H1 (cell line): ENCODE data around the gene RPL36A. TPM values are rescaled to one million over a fixed set of nuclear protein-coding genes. Genes with fewer than 3 reads are reported as not detected.

Experiments
- CTCF ChIA-PET: fragments of 300-600 bp; sonication (Branson Sonifier 250); formaldehyde crosslinking; loops from one replicate; lab custom pipeline; 2021; ENCODE audit not compliant: partially characterized antibody; lab: Charles Lee
- POLR2A ChIA-PET: fragments of 300-600 bp; sonication (Branson Sonifier 250); formaldehyde crosslinking; loops from one replicate; lab custom pipeline; 2021; ENCODE audit warnings: inconsistent platforms; ENCODE audit not compliant: partially characterized antibody; lab: Charles Lee
- DNase-seq, 2 experiments: peaks; one replicate each; pipeline versions ENCODE4 v3.0.0 to v3.0.0-alpha.2; 2010 to 2022; ENCODE audit warnings: low spot score in 2 of 2, low read depth in 1 of 2, mixed read lengths in 1 of 2
- FAIRE-seq: peaks from 2 replicates; lab custom pipeline; 2011; peaks lifted over from hg19 to GRCh38; lab: Jason Lieb, UNC
- H2AFZ ChIP-seq: 2 replicates; pipeline ENCODE4 v1.8.1; 2012; ENCODE audit warnings: low read length, inconsistent platforms
- H2AK5ac ChIP-seq: 2 replicates; pipeline ENCODE4 v1.6.1; 2013; ENCODE audit warnings: low read depth, low read length
- H2BK120ac ChIP-seq: replicated peaks from 2 replicates; pipeline ENCODE3; 2013; ENCODE audit warnings: low read depth, low read length, inconsistent platforms
- H2BK12ac ChIP-seq: 2 replicates; pipeline ENCODE4 v1.6.1; 2013; ENCODE audit warnings: low read depth, low read length
- H2BK15ac ChIP-seq: 2 replicates; pipeline ENCODE4 v1.6.1; 2013; ENCODE audit warnings: low read length
- H2BK20ac ChIP-seq: 2 replicates; pipeline ENCODE4 v1.6.1; 2013; ENCODE audit warnings: low read length
- H2BK5ac ChIP-seq: 2 replicates; pipeline ENCODE4 v1.6.1; 2013; ENCODE audit warnings: low read depth, low read length
- H3K14ac ChIP-seq: 2 replicates; pipeline ENCODE4 v1.6.1; 2013; ENCODE audit warnings: inconsistent platforms; ENCODE audit not compliant: insufficient read length
- H3K18ac ChIP-seq: 2 replicates; pipeline ENCODE4 v1.6.1; 2013; ENCODE audit warnings: low read length; ENCODE audit errors: extremely low read depth
- H3K23ac ChIP-seq: 2 replicates; pipeline ENCODE4 v1.6.1; 2013; ENCODE audit warnings: inconsistent platforms; ENCODE audit not compliant: insufficient read length
- H3K23me2 ChIP-seq: 2 replicates; pipeline ENCODE4 v1.6.1; 2013; ENCODE audit warnings: low read depth, low read length
- H3K27ac ChIP-seq: 2 replicates; pipeline ENCODE4 v1.6.1; 2011; ENCODE audit warnings: low read depth, low read length, inconsistent platforms
- H3K27me3 ChIP-seq, 4 experiments: replicated peaks in 1 of 4; 1 replicate in 1 of 4; 2 replicates in 3 of 4; pipeline versions ENCODE4 v1.6.1 to v1.8.1; 2011 to 2013; ENCODE audit warnings: low read length in 3 of 4, mild to moderate bottlenecking in 3 of 4, inconsistent platforms in 2 of 4, mixed read lengths in 2 of 4, moderate library complexity in 1 of 4; ENCODE audit not compliant: control insufficient read depth in 3 of 4, insufficient read depth in 3 of 4; ENCODE audit errors: extremely low read depth in 1 of 4
- H3K36me3 ChIP-seq, 4 experiments: 2 replicates each; pipeline versions ENCODE4 v1.6.1 to v1.8.1; 2011 to 2013; ENCODE audit warnings: mild to moderate bottlenecking in 4 of 4, low read length in 3 of 4, moderate library complexity in 2 of 4, control low read depth in 1 of 4, inconsistent platforms in 1 of 4; ENCODE audit not compliant: insufficient read depth in 4 of 4, control insufficient read depth in 2 of 4
- H3K4ac ChIP-seq: replicated peaks from 2 replicates; pipeline ENCODE3; 2013; ENCODE audit warnings: low read length, low read depth, mixed read lengths, inconsistent platforms; ENCODE audit not compliant: insufficient read length
- H3K4me1 ChIP-seq, 4 experiments: replicated peaks in 1 of 4; 1 replicate in 1 of 4; 2 replicates in 3 of 4; pipeline versions ENCODE4 v1.6.1 to v1.8.1; 2011 to 2013; ENCODE audit warnings: low read length in 3 of 4, inconsistent platforms in 2 of 4, mixed read lengths in 1 of 4; ENCODE audit not compliant: insufficient read depth in 4 of 4, control insufficient read depth in 3 of 4
- H3K4me2 ChIP-seq, 2 experiments: 2 replicates each; pipeline versions ENCODE4 v1.6.1 to v1.8.1; 2011 to 2013; ENCODE audit warnings: low read depth in 2 of 2, low read length in 2 of 2, control low read depth in 1 of 2, inconsistent platforms in 1 of 2, mild to moderate bottlenecking in 1 of 2; ENCODE audit not compliant: insufficient read depth in 1 of 2
- H3K4me3 ChIP-seq, 4 experiments: fragments of 200-600, 300-600 bp in 1 of 4; sonication (generic), shearing (Covaris generic), sonication (Bioruptor Twin) in 1 of 4; 2 replicates each; pipeline versions ENCODE4 v1.5.1 to v1.8.1; 2011 to 2016; ENCODE audit warnings: low read length in 4 of 4, low read depth in 3 of 4, control low read depth in 2 of 4, inconsistent platforms in 2 of 4, mild to moderate bottlenecking in 2 of 4, mixed read lengths in 1 of 4, moderate library complexity in 1 of 4; ENCODE audit not compliant: insufficient read depth in 2 of 4; ENCODE audit errors: extremely low read depth in 1 of 4
- H3K56ac ChIP-seq: replicated peaks from 2 replicates; pipeline ENCODE3; 2013; ENCODE audit warnings: low read depth, mild to moderate bottlenecking, mixed read lengths, low read length, inconsistent platforms; ENCODE audit not compliant: insufficient read length
- H3K79me1 ChIP-seq: 2 replicates; pipeline ENCODE4 v1.6.1; 2013; ENCODE audit warnings: low read depth, low read length, control low read depth
- H3K79me2 ChIP-seq, 2 experiments: 2 replicates each; pipeline versions ENCODE4 v1.6.1 to v1.8.1; 2012 to 2013; ENCODE audit warnings: low read length in 2 of 2, mild to moderate bottlenecking in 2 of 2, inconsistent platforms in 1 of 2; ENCODE audit not compliant: insufficient read depth in 2 of 2, control insufficient read depth in 1 of 2
- H3K9ac ChIP-seq, 4 experiments: replicated peaks in 1 of 4; 1 replicate in 1 of 4; 2 replicates in 3 of 4; pipeline versions ENCODE4 v1.6.1 to v1.8.1; 2011 to 2013; ENCODE audit warnings: low read depth in 3 of 4, low read length in 3 of 4, control low read depth in 2 of 4, mild to moderate bottlenecking in 2 of 4, moderate library complexity in 2 of 4, inconsistent platforms in 1 of 4; ENCODE audit errors: extremely low read depth in 1 of 4
- H3K9me3 ChIP-seq, 2 experiments: 2 replicates each; pipeline versions ENCODE4 v1.6.1 to v1.8.1; 2012 to 2013; ENCODE audit warnings: mild to moderate bottlenecking in 2 of 2, moderate library complexity in 2 of 2, control low read depth in 1 of 2, inconsistent platforms in 1 of 2, low read depth in 1 of 2, low read length in 1 of 2, mixed read lengths in 1 of 2; ENCODE audit not compliant: insufficient read depth in 2 of 2
- H4K20me1 ChIP-seq, 2 experiments: replicated peaks in 1 of 2; 2 replicates each; pipeline versions ENCODE3 to v1.8.1; 2011 to 2013; ENCODE audit warnings: inconsistent platforms in 2 of 2, low read length in 2 of 2, mild to moderate bottlenecking in 1 of 2; ENCODE audit not compliant: insufficient read depth in 2 of 2, control insufficient read depth in 1 of 2
- H4K5ac ChIP-seq: 2 replicates; pipeline ENCODE4 v1.6.1; 2013; ENCODE audit warnings: low read length, low read depth, mixed read lengths, inconsistent platforms; ENCODE audit not compliant: insufficient read length
- H4K8ac ChIP-seq: 2 replicates; pipeline ENCODE4 v1.8.0; 2013; ENCODE audit warnings: mild to moderate bottlenecking, moderate library complexity, low read length, inconsistent platforms; ENCODE audit not compliant: insufficient read depth; ENCODE audit errors: extremely low read depth
- H4K91ac ChIP-seq: replicated peaks from 2 replicates; pipeline ENCODE3; 2013; ENCODE audit warnings: low read length, mixed read lengths, inconsistent platforms; ENCODE audit not compliant: insufficient read length
- EZH2 ChIP-seq: fragments of 200-600 bp; sonication (generic); IDR thresholded peaks from 2 replicates; pipeline ENCODE4 v1.7.1; 2012; ENCODE audit warnings: low read depth, mild to moderate bottlenecking, moderate library complexity, low read length, inconsistent platforms; ENCODE audit not compliant: severe bottlenecking
- GTF2F1 ChIP-seq: IDR thresholded peaks from 2 replicates; pipeline ENCODE4 v1.6.1; 2012; ENCODE audit warnings: low read depth, low read length, improper control_type of control experiment, borderline replicate concordance
- HDAC6 ChIP-seq: IDR thresholded peaks from one replicate; pipeline ENCODE4 v1.7.1; 2012; ENCODE audit warnings: low read depth, mild to moderate bottlenecking, inconsistent platforms, low read length, moderate library complexity
- PHF8 ChIP-seq: fragments of 200-600 bp; sonication (generic); conservative IDR thresholded peaks from 2 replicates; pipeline ENCODE4 v1.7.1; 2012; ENCODE audit warnings: low read depth, mild to moderate bottlenecking, inconsistent platforms, low read length, moderate library complexity
- RFX5 ChIP-seq: IDR thresholded peaks from 2 replicates; pipeline ENCODE4 v1.6.1; 2011; ENCODE audit warnings: low read depth, low read length, improper control_type of control experiment, borderline replicate concordance
- RXRA ChIP-seq: IDR thresholded peaks from 2 replicates; pipeline ENCODE4 v1.6.1; 2011; ENCODE audit warnings: low read depth, mild to moderate bottlenecking, low read length, moderate library complexity; ENCODE audit not compliant: insufficient read depth
- SIRT6 ChIP-seq: IDR thresholded peaks from one replicate; pipeline ENCODE4 v1.7.1; 2012; ENCODE audit warnings: low read length, inconsistent platforms
- SIX5 ChIP-seq: IDR thresholded peaks from 2 replicates; pipeline ENCODE4 v1.6.1; 2011; ENCODE audit warnings: mild to moderate bottlenecking, low read depth, low read length
- SP2 ChIP-seq: IDR thresholded peaks from 2 replicates; pipeline ENCODE4 v1.6.1; 2012; ENCODE audit warnings: mild to moderate bottlenecking, low read length, inconsistent platforms
- TAF7 ChIP-seq: optimal IDR thresholded peaks from 2 replicates; pipeline ENCODE3; 2011; ENCODE audit warnings: low read depth, mild to moderate bottlenecking, inconsistent platforms, low read length, moderate library complexity, borderline replicate concordance
- WGBS, 2 experiments: shearing (Covaris generic) in 1 of 2; methylation state at CpG; one replicate each; pipeline versions ENCODE4 v1.1.6 to v1.1.7; 2013 to 2015; ENCODE audit warnings: low lambda C conversion rate in 2 of 2, mixed read lengths in 2 of 2, inconsistent platforms in 1 of 2, low coverage in 1 of 2, missing lambda C conversion rate in 1 of 2; ENCODE audit not compliant: insufficient replicate concordance in 2 of 2, insufficient coverage in 1 of 2, insufficient read length in 1 of 2; ENCODE audit errors: extremely low coverage in 1 of 2, missing lambda C conversion rate in 1 of 2; 5-methylcytosine and 5-hydroxymethylcytosine counted together
- polyA plus RNA-seq, 7 experiments: library from polyadenylated mRNA; depleted of rRNA in 3 of 7; stranded (reverse) in 5 of 7; unstranded in 2 of 7; fragments of >200 nt in 5 of 7; fragments of 200-250 nt in 2 of 7; gene quantifications; 1 replicate in 5 of 7; 2 replicates in 1 of 7; 4 replicates in 1 of 7; pipeline versions ENCODE4 v1.2.1 to v1.2.3, GENCODE V29; 2011 to 2013; ENCODE audit warnings: missing spikeins in 2 of 7, mixed read lengths in 2 of 7
- total RNA-seq: library from RNA; stranded (reverse); fragmentation: NEBNext Ultra II Directional; extraction: Animal tissue kit (Norgen Biotek cat#: 25700); gene quantifications from 2 replicates; pipeline ENCODE4 v1.2.1, GENCODE V29; 2021
- TF ChIP-seq, protein P1 (sequence below), 3 experiments: IDR thresholded peaks; 1 replicate in 2 of 3; 2 replicates in 1 of 3; pipeline versions ENCODE4 v1.5.1 to v1.6.1; 2011; ENCODE audit warnings: low read length in 3 of 3, mild to moderate bottlenecking in 3 of 3, inconsistent platforms in 2 of 3, low read depth in 1 of 3, moderate library complexity in 1 of 3; ENCODE audit not compliant: insufficient read depth in 1 of 3; ENCODE audit errors: control extremely low read depth in 1 of 3

The RPL36A gene
- total and polyA plus RNA-seq, 2 of the 8 experiments (the other 6 are each of a cell fraction or from before 2014, with no cell fraction given), result 271 to 1,587 TPM

DNA sequence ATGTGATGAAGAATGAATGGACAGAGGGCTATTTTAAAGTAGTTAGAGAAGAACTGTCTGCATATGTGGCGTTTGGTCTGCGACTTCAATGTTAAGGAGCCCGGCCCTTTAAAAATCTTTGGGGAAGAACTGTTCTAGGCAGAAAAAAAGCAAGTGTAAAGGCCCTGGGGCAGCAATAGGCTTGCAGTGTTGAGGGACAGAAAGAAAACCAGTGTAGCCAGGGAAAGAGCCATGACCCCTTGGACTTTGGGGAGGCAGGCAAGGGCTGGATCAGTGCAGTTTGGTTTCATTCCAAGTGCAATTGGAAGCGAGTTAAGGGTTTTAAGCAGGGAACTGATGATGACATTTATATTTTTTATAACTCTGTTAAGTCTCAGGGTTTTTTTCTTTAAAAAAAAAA is 9.0 kb downstream of the RPL36A start:
- 89% methylated on average over 3 of the region's 4 CpGs; no CpG with 5 or more reads in 1 of the 2 experiments for WGBS, 2 experiments
- no peak for FAIRE-seq

More for the DNA sequence above, 9.0 kb downstream of the RPL36A start:
- Histone ChIP-seq H4K20me1 (no peaks in the 10 kb centered on the region), H3K4me1 (no peaks in the 10 kb centered on the region), H3K9me3 (no peaks in the 10 kb centered on the region), H4K5ac (no peak overlapping the region), H2BK120ac (no peak overlapping the region), H4K91ac (no peak overlapping the region), H3K36me3 (peaks cover 0 to 26% (median 10%) of the 10 kb centered on the region in 4 experiments; a peak in 6 of 8 replicates), H3K79me1 (no peaks in the 10 kb centered on the region), H3K79me2 (no peaks in the 10 kb centered on the region), H3K23ac (no peak overlapping the region), H3K14ac (no peak overlapping the region), H3K18ac (no peak overlapping the region), H2BK5ac (no peak overlapping the region), H3K27ac (no peak overlapping the region), H3K56ac (no peak overlapping the region), H3K23me2 (no peaks in the 10 kb centered on the region), H2AK5ac (no peak overlapping the region), H3K4me2 (no peak overlapping the region), H3K4me3 (no peak overlapping the region), H3K4ac (no peak overlapping the region), H2BK20ac (no peak overlapping the region), H4K8ac (no peak overlapping the region), H3K9ac (no peak overlapping the region), H2AFZ (no peak overlapping the region), H3K27me3 (no peaks in the 10 kb centered on the region), H2BK15ac (no peak overlapping the region), H2BK12ac (no peak overlapping the region)
- ChIA-PET CTCF (no interaction called here), POLR2A (interaction anchor here (7.3 kb wide), 1 partner anchor 9 kb away, joined by 44 read pairs; the partner anchor contains the start of gene RPL36A)
- TF ChIP-seq EZH2 (no peak), SIX5 (no peak), SIRT6 (no peak), PHF8 (no peak), HDAC6 (no peak), TAF7 (no peak), SP2 (no peak), RXRA (no peak), RFX5 (no peak), GTF2F1 (no peak)
- TF ChIP-seq, protein P1, sequence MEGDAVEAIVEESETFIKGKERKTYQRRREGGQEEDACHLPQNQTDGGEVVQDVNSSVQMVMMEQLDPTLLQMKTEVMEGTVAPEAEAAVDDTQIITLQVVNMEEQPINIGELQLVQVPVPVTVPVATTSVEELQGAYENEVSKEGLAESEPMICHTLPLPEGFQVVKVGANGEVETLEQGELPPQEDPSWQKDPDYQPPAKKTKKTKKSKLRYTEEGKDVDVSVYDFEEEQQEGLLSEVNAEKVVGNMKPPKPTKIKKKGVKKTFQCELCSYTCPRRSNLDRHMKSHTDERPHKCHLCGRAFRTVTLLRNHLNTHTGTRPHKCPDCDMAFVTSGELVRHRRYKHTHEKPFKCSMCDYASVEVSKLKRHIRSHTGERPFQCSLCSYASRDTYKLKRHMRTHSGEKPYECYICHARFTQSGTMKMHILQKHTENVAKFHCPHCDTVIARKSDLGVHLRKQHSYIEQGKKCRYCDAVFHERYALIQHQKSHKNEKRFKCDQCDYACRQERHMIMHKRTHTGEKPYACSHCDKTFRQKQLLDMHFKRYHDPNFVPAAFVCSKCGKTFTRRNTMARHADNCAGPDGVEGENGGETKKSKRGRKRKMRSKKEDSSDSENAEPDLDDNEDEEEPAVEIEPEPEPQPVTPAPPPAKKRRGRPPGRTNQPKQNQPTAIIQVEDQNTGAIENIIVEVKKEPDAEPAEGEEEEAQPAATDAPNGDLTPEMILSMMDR (IDR thresholded peaks at IDR 0.05; ENCODE audit: control extremely low read depth in 1 of 3, insufficient read depth in 1 of 3, low read depth in 1 of 3, low read length in 3 of 3), result no peak
- no peak for DNase-seq
